Osteoblast (primary cell): ENCODE measurements around the gene EVA1C. TPM values are rescaled to one million over a fixed set of nuclear protein-coding genes. Genes with fewer than 3 reads are reported as not detected.
"Not testable (repeated sequence)": the region's sequence is repeated elsewhere in the genome, so short reads cannot be mapped to it uniquely, and the experiment has no call there.

Source experiments
- DNase-seq: peaks from one replicate; pipeline ENCODE4 v3.0.0; 2011; ENCODE audit warnings: low spot score, mixed read lengths; ENCODE audit not compliant: insufficient read length; ENCODE audit errors: missing footprints
- H2AFZ ChIP-seq: 2 replicates; pipeline ENCODE4 v1.6.0; 2011; ENCODE audit warnings: mild to moderate bottlenecking, low read length
- H3K27ac ChIP-seq: 2 replicates; pipeline ENCODE4 v1.5.1; 2011; ENCODE audit warnings: mild to moderate bottlenecking, low read depth, low read length, moderate library complexity
- H3K27me3 ChIP-seq: 2 replicates; pipeline ENCODE4 v1.6.0; 2012; ENCODE audit warnings: mild to moderate bottlenecking, control low read depth, inconsistent platforms, low read length, moderate library complexity; ENCODE audit not compliant: insufficient read depth
- H3K36me3 ChIP-seq: 2 replicates; pipeline ENCODE4 v1.5.1; 2011; ENCODE audit warnings: mild to moderate bottlenecking, low read length, control low read depth, moderate library complexity; ENCODE audit not compliant: insufficient read depth
- H3K4me1 ChIP-seq: 2 replicates; pipeline ENCODE4 v1.5.1; 2011; ENCODE audit warnings: mild to moderate bottlenecking, low read length, control low read depth, moderate library complexity; ENCODE audit not compliant: insufficient read depth
- H3K4me2 ChIP-seq: 2 replicates; pipeline ENCODE4 v1.6.0; 2011; ENCODE audit warnings: mild to moderate bottlenecking, low read length; ENCODE audit not compliant: insufficient read depth
- H3K4me3 ChIP-seq: fragments of 200-600 bp; sonication (generic); 3 replicates; pipeline ENCODE4 v1.5.1; 2012; ENCODE audit warnings: mild to moderate bottlenecking, low read length, inconsistent platforms; ENCODE audit not compliant: insufficient read depth
- H3K79me2 ChIP-seq: 2 replicates; pipeline ENCODE4 v1.6.0; 2012; ENCODE audit warnings: mild to moderate bottlenecking, low read length, control low read depth, inconsistent platforms; ENCODE audit not compliant: insufficient read depth
- H3K9me3 ChIP-seq: 2 replicates; pipeline ENCODE4 v1.5.1; 2011; ENCODE audit warnings: low read depth, low read length, control low read depth
- H4K20me1 ChIP-seq: 2 replicates; pipeline ENCODE4 v1.6.0; 2012; ENCODE audit warnings: mild to moderate bottlenecking, low read length, control low read depth; ENCODE audit not compliant: insufficient read depth
- total RNA-seq: library from RNA; depleted of rRNA; stranded (reverse); fragments of >200 nt; gene quantifications from 2 replicates; pipeline ENCODE4 v1.2.3, GENCODE V29; 2012
- TF ChIP-seq, protein P1 (sequence below): IDR thresholded peaks from 2 replicates; pipeline ENCODE4 v1.5.1; 2011; ENCODE audit warnings: mild to moderate bottlenecking, low read depth, low read length, moderate library complexity; ENCODE audit errors: extremely low read depth

Gene EVA1C
- total RNA-seq, 1 donor: 8.0 TPM

DNA sequence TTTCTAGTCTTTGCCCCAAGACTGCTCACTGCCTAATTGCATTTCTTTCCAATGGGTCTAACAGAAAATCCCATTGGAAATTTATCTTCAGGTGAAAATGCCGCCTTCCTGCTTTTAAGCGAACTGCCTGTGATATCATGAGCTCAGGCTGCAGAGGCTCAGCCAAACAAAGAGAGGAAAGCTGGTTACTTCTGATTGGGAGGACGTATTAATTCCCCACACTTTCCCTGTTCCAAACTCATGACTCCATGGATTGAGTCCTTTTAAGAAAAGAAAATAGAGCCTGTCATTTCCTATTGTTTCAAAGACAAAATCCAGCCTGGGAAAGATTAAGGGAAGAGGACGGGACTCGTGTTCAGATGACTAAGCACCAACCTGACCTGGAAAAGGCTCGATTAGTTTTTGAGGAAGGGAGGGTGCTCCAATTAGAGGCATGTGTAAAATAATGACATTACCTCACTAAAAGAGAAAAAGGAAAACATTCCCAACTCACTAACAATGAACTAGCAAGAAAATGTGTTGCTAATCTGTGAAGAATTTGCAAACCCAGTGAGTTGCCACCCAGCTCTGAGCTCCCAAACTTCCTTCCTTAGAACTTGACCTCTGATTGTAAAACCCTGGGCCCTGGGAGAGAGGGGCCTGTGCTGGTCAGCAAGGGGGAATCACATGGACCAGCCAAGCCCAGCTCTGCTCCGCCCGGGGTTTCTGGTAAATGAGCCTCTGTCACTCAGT lies 111.6 kb downstream of the EVA1C start:
- DNase-seq: peak; percentile 93
- Histone ChIP-seq H4K20me1 (no peaks in the 10 kb centered on the region), H3K27me3 (no peaks in the 10 kb centered on the region), H3K4me2 (peak overlapping the region; percentile 46), H3K79me2 (no peaks in the 10 kb centered on the region), H3K9me3 (no peaks in the 10 kb centered on the region), H3K36me3 (no peaks in the 10 kb centered on the region), H3K4me3 (no peak overlapping the region), H3K4me1 (peaks cover 34% of the 10 kb centered on the region), H3K27ac (peak overlapping the region; percentile 98), H2AFZ (peak overlapping the region; percentile 45)
- TF ChIP-seq, protein P1, sequence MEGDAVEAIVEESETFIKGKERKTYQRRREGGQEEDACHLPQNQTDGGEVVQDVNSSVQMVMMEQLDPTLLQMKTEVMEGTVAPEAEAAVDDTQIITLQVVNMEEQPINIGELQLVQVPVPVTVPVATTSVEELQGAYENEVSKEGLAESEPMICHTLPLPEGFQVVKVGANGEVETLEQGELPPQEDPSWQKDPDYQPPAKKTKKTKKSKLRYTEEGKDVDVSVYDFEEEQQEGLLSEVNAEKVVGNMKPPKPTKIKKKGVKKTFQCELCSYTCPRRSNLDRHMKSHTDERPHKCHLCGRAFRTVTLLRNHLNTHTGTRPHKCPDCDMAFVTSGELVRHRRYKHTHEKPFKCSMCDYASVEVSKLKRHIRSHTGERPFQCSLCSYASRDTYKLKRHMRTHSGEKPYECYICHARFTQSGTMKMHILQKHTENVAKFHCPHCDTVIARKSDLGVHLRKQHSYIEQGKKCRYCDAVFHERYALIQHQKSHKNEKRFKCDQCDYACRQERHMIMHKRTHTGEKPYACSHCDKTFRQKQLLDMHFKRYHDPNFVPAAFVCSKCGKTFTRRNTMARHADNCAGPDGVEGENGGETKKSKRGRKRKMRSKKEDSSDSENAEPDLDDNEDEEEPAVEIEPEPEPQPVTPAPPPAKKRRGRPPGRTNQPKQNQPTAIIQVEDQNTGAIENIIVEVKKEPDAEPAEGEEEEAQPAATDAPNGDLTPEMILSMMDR: no peak

DNA sequence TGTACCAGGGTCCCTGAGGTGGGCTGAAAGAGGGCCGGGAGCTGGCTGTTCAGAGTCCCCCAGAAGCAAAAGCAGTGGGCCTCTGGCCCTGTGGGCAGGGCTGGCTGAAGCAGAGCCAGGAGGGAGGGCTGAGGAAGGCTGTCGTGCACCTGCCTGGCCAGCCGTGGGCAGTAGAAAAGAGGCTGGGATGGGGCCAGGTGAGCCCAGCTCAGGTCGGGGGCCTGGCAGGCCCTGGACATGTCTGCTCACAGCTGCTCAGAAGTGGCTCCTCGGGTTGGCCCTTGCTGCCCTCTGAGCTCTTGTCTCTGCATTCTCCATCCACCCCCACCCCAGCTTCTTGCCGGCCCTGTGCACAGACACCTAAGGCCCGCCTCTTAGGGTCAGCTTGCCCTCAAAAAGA lies 112.8 kb downstream of the EVA1C start:
- Histone ChIP-seq H3K4me1 (peaks cover 34% of the 10 kb centered on the region), H3K4me3 (no peak overlapping the region), H3K9me3 (no peaks in the 10 kb centered on the region), H3K36me3 (no peaks in the 10 kb centered on the region), H4K20me1 (no peaks in the 10 kb centered on the region), H3K27me3 (no peaks in the 10 kb centered on the region), H2AFZ (no peak overlapping the region), H3K79me2 (no peaks in the 10 kb centered on the region), H3K4me2 (no peak overlapping the region), H3K27ac (peak overlapping the region; percentile 98)
- TF ChIP-seq, protein P1: no peak
- DNase-seq: no peak

DNA sequence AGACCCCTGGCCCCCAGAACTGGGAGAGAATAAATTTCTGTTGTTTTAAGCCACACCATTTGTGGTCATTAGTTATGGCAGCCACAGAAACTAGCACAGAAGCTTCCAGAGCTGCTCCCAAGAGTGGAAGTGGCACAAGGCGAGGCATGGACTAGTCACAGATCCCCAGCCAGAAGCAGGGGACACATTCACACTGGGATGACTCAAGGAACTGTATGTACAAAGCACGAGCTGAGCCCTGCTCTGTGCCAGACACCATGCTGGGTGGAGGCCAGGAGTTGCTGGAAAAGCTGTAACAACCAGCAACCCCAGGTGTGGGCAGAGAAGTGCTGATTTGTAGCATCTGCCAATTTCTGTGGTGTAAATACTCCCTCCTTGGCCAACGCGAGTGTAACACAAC lies 117.2 kb downstream of the EVA1C start:
- DNase-seq: no peak
- TF ChIP-seq, protein P1: no peak
- H3K4me3 ChIP-seq: no peak overlapping the region

DNA sequence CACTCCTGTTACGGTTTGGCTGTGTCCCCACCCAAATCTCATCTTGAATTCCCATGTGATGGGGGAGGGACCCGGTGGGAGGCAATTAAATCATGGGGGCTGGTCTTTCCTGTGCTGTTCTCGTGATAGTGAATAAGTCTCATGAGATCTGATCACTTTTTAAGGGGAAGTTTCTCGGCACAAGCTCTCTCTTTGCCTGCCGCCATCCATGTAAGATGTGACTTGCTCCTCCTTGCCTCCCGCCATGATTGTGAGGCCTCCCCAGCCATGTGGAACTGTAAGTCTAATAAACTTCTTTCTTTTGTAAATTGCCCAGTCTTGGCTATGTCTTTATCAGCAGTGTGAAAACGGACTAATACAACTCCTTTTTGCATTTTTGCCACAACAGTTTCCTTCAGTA lies 118.3 kb downstream of the EVA1C start:
- DNase-seq, H3K27ac ChIP-seq, H3K4me3 ChIP-seq, H3K27me3 ChIP-seq, H3K4me2 ChIP-seq, H4K20me1 ChIP-seq, H3K9me3 ChIP-seq, H3K4me1 ChIP-seq, H2AFZ ChIP-seq, H3K36me3 ChIP-seq, H3K79me2 ChIP-seq: not testable (repeated sequence)

More for the DNA sequence above, 117.2 kb downstream of the EVA1C start:
- H3K4me2 ChIP-seq: no peak overlapping the region
- no peaks in the 10 kb centered on the region for H3K9me3 ChIP-seq
- H3K4me1 ChIP-seq: peaks cover under 1% of the 10 kb centered on the region
- no peak overlapping the region for H3K27ac ChIP-seq
- H3K27me3 ChIP-seq: no peaks in the 10 kb centered on the region
- H3K79me2 ChIP-seq: no peaks in the 10 kb centered on the region
- no peaks in the 10 kb centered on the region for H3K36me3 ChIP-seq
- no peak overlapping the region for H2AFZ ChIP-seq
- H4K20me1 ChIP-seq: no peaks in the 10 kb centered on the region

DNA sequence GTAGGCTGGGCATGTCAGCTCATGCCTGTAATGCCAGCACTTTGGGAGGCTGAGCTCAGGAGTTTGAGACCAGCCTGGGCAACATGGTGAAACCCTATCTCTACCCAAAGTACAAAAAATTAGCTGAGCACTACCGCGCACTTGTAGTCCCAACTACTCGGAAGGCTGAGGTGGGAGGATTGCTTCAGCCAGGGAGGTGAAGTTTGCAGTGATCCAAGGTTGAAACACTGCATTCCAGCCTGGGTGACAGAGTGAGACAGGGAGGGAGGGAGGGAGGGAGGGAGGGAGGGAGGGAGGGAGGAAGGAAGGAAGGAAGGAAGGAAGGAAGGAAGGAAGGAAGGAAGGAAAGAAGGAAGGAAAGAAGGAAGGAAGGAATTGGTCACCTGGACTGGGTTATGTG lies 119.1 kb downstream of the EVA1C start:
- H3K9me3 ChIP-seq, H3K27ac ChIP-seq, H3K36me3 ChIP-seq, H3K4me3 ChIP-seq, H4K20me1 ChIP-seq, H3K4me2 ChIP-seq, H3K4me1 ChIP-seq, H3K79me2 ChIP-seq, H2AFZ ChIP-seq, DNase-seq, H3K27me3 ChIP-seq: not testable (repeated sequence)
